Activated CD4-positive, alpha-beta T cell treated with anti-CD3 and anti-CD28 coated beads for 1 hour (primary cell): ENCODE measurements around the gene A2ML1.
"Not testable (repeated sequence)": the region's sequence is repeated elsewhere in the genome, so short reads cannot be mapped to it uniquely, and the experiment has no call there.

ENCODE experiments used
- DNase-seq: peaks from one replicate; pipeline ENCODE4 v3.0.0-alpha.2; 2020

A2ML1 gene

GRCh38 chr12:8860165-8860961 lies 37.9 kb downstream of the A2ML1 start:
- DNase-seq = no peak

- DNase-seq = no peak
These were observed 44.0 kb downstream of the A2ML1 start for GRCh38 chr12:8866429-8866828.

- no peak for DNase-seq
These were observed 44.6 kb downstream of the A2ML1 start for GRCh38 chr12:8867009-8867408.

GRCh38 chr12:8867786-8868185 lies 45.4 kb downstream of the A2ML1 start:
- DNase-seq = no peak

- DNase-seq = no peak
These were observed 48.2 kb downstream of the A2ML1 start for GRCh38 chr12:8870586-8870985.

- no peak for DNase-seq
These were observed 48.6 kb downstream of the A2ML1 start for GRCh38 chr12:8871068-8871467.

GRCh38 chr12:8876887-8877286 lies 54.5 kb downstream of the A2ML1 start:
- no peak for DNase-seq

- no peak for DNase-seq
These were observed 64.3 kb downstream of the A2ML1 start for GRCh38 chr12:8886502-8887284.

- no peak for DNase-seq
These were observed 64.9 kb downstream of the A2ML1 start for GRCh38 chr12:8887285-8887715.

GRCh38 chr12:8890313-8891085 lies 68.1 kb downstream of the A2ML1 start:
- peak; percentile 22 for DNase-seq

- DNase-seq = no peak
These were observed 69.6 kb downstream of the A2ML1 start for GRCh38 chr12:8891976-8892375.

- DNase-seq = no peak
These were observed 72.0 kb downstream of the A2ML1 start for GRCh38 chr12:8894378-8894777.

GRCh38 chr12:8894986-8895385 lies 72.6 kb downstream of the A2ML1 start:
- no peak for DNase-seq

- no peak for DNase-seq
These were observed 74.7 kb downstream of the A2ML1 start for GRCh38 chr12:8897081-8897480.

GRCh38 chr12:8899830-8900229 lies 77.4 kb downstream of the A2ML1 start:
- DNase-seq = no peak

- not testable (repeated sequence) for DNase-seq
These were observed 80.3 kb downstream of the A2ML1 start for GRCh38 chr12:8902703-8903102.

GRCh38 chr12:8903646-8904045 lies 81.2 kb downstream of the A2ML1 start:
- no peak for DNase-seq

- DNase-seq = no peak
These were observed 82.2 kb downstream of the A2ML1 start for GRCh38 chr12:8904665-8905064.

- DNase-seq = no peak
These were observed 83.1 kb downstream of the A2ML1 start for GRCh38 chr12:8905546-8905945.

- no peak for DNase-seq
These were observed 84.1 kb downstream of the A2ML1 start for GRCh38 chr12:8906266-8907180.

GRCh38 chr12:8907513-8907912 lies 85.1 kb downstream of the A2ML1 start:
- DNase-seq = no peak

- DNase-seq = no peak
These were observed 87.3 kb downstream of the A2ML1 start for GRCh38 chr12:8909752-8910151.
